HCT116 (cell line): Measurements from ENCODE around the gene ADGRB3. TPM values are rescaled to one million over a fixed set of nuclear protein-coding genes. Genes with fewer than 3 reads are reported as not detected.

Experiments
- ATAC-seq: fragments of 200-7000 bp; cut with Tn5 transposase; 2 replicates; pipeline ENCODE4 v1.9.1; 2020; ENCODE audit warnings: mild to moderate bottlenecking, moderate library complexity
- BruUV-seq: library from RNA; stranded (reverse); fragments of 400-500 nt; replicated peaks from 2 replicates; lab custom pipeline; 2021; lab: Mats Ljungman, UMichigan
- CTCF ChIA-PET: fragments of 300-600 bp; sonication (Branson Sonifier 250); formaldehyde crosslinking; loops from one replicate; lab custom pipeline; 2021; ENCODE audit warnings: antibody characterized with exemption; lab: Charles Lee
- POLR2A ChIA-PET: fragments of 300-600, 350-600 bp; sonication (Branson Sonifier 250); formaldehyde crosslinking; loops from one replicate; lab custom pipeline; 2021; ENCODE audit warnings: antibody characterized with exemption; lab: Charles Lee
- RAD21 ChIA-PET, 2 experiments: fragments of 300-600 bp; sonication (Branson Sonifier 250); formaldehyde crosslinking; loops; one replicate each; lab custom pipeline; 2023; ENCODE audit warnings: low total read pairs in 2 of 2; ENCODE audit not compliant: uncharacterized antibody in 2 of 2, unreplicated experiment in 2 of 2, low non-redundant PET in 1 of 2; lab: Charles Lee
- DNase-seq: peaks from one replicate; pipeline ENCODE4 v3.0.0-alpha.2; 2010; ENCODE audit warnings: low read depth, low spot score
- H2AFZ ChIP-seq: fragments of 200-600 bp; shearing (Covaris generic), sonication (generic); 2 replicates; pipeline ENCODE4 v1.6.1; 2017; ENCODE audit warnings: low read depth, mixed run types, mixed read lengths, antibody characterized with exemption, low read length; ENCODE audit not compliant: poor library complexity, severe bottlenecking
- H3K27ac ChIP-seq: 2 replicates; pipeline ENCODE4 v1.5.1; 2012; ENCODE audit warnings: low read depth, low read length
- H3K27me3 ChIP-seq: fragments of 200-600 bp; sonication (generic); 2 replicates; pipeline ENCODE4 v1.6.1; 2016; ENCODE audit warnings: mixed run types, low read length, mixed read lengths; ENCODE audit not compliant: insufficient read depth
- H3K36me3 ChIP-seq, 2 experiments: fragments of 200-500 bp in 1 of 2; fragments of 200-600 bp in 1 of 2; sonication (Bioruptor generic) in 1 of 2; sonication (generic) in 1 of 2; 2 replicates each; pipeline versions ENCODE4 v1.5.1 to v1.6.1; 2014 to 2016; ENCODE audit warnings: low read length in 2 of 2, inconsistent platforms in 1 of 2, mixed read lengths in 1 of 2, mixed run types in 1 of 2; ENCODE audit not compliant: insufficient read depth in 2 of 2, control insufficient read depth in 1 of 2
- H3K4me1 ChIP-seq, 2 experiments: fragments of 200-600 bp in 1 of 2; sonication (generic) in 1 of 2; 2 replicates each; pipeline versions ENCODE4 v1.5.1 to v1.6.1; 2012 to 2017; ENCODE audit warnings: low read length in 2 of 2, inconsistent platforms in 1 of 2, mild to moderate bottlenecking in 1 of 2, mixed read lengths in 1 of 2, mixed run types in 1 of 2, moderate library complexity in 1 of 2; ENCODE audit not compliant: insufficient read depth in 2 of 2, control insufficient read depth in 1 of 2
- H3K4me2 ChIP-seq: fragments of 200-600 bp; sonication (generic); 2 replicates; pipeline ENCODE4 v1.6.1; 2017; ENCODE audit warnings: mixed run types, low read length, mixed read lengths
- H3K4me3 ChIP-seq, 2 experiments: fragments of 200-600 bp in 1 of 2; sonication (generic) in 1 of 2; replicated peaks in 1 of 2; 2 replicates each; pipeline ENCODE4 v1.5.1; 2011 to 2016; ENCODE audit warnings: low read length in 2 of 2, control low read depth in 1 of 2, low read depth in 1 of 2, mild to moderate bottlenecking in 1 of 2, mixed read lengths in 1 of 2, mixed run types in 1 of 2
- H3K79me2 ChIP-seq: fragments of 200-600 bp; sonication (generic); 2 replicates; pipeline ENCODE4 v1.6.1; 2017; ENCODE audit warnings: mild to moderate bottlenecking, mixed run types, low read length, moderate library complexity, mixed read lengths; ENCODE audit not compliant: insufficient read depth
- H3K9ac ChIP-seq: fragments of 200-600 bp; sonication (generic); 2 replicates; pipeline ENCODE4 v1.6.1; 2016; ENCODE audit warnings: low read length, mixed read lengths
- H3K9me2 ChIP-seq: fragments of 200-600 bp; sonication (generic), shearing (Covaris generic); 2 replicates; pipeline ENCODE4 v1.6.1; 2017; ENCODE audit warnings: mixed run types, mild to moderate bottlenecking, moderate library complexity; ENCODE audit not compliant: insufficient read depth
- H3K9me3 ChIP-seq, 2 experiments: fragments of 200-500 bp in 1 of 2; fragments of 200-600 bp in 1 of 2; sonication (Bioruptor generic) in 1 of 2; sonication (generic) in 1 of 2; 2 replicates each; pipeline ENCODE4 v1.6.1; 2014 to 2017; ENCODE audit warnings: low read length in 2 of 2, mixed read lengths in 2 of 2, inconsistent platforms in 1 of 2, low read depth in 1 of 2, mild to moderate bottlenecking in 1 of 2, mixed run types in 1 of 2, moderate library complexity in 1 of 2; ENCODE audit not compliant: control insufficient read depth in 1 of 2, insufficient read depth in 1 of 2
- H4K20me1 ChIP-seq: fragments of 200-600 bp; sonication (generic), shearing (Covaris generic); 2 replicates; pipeline ENCODE4 v1.6.1; 2017; ENCODE audit warnings: mixed run types, mild to moderate bottlenecking, moderate library complexity; ENCODE audit not compliant: insufficient read depth
- ATF3 ChIP-seq: IDR thresholded peaks from 2 replicates; pipeline ENCODE4 v1.6.1; 2012
- CTCF ChIP-seq, 3 experiments: fragments of 200-600 bp in 1 of 3; sonication (generic) in 1 of 3; IDR thresholded peaks in 2 of 3; conservative IDR thresholded peaks in 1 of 3; 2 replicates each; pipeline ENCODE4 v1.5.1; 2012 to 2017; ENCODE audit warnings: low read depth in 2 of 3, low read length in 2 of 3, antibody characterized with exemption in 1 of 3, borderline replicate concordance in 1 of 3, control low read depth in 1 of 3, mild to moderate bottlenecking in 1 of 3, mixed read lengths in 1 of 3, mixed run types in 1 of 3, moderate library complexity in 1 of 3; ENCODE audit not compliant: insufficient read depth in 1 of 3
- EGR1 ChIP-seq: IDR thresholded peaks from 2 replicates; pipeline ENCODE4 v1.6.1; 2012; ENCODE audit warnings: low read depth
- EZH2phosphoT487 ChIP-seq: fragments of 200-600 bp; IDR thresholded peaks from 2 replicates; pipeline ENCODE4 v1.6.1; 2018; ENCODE audit warnings: antibody characterized with exemption, borderline replicate concordance
- JUND ChIP-seq: IDR thresholded peaks from 2 replicates; pipeline ENCODE4 v1.6.1; 2012
- POLR2AphosphoS5 ChIP-seq: IDR thresholded peaks from 2 replicates; pipeline ENCODE4 v1.6.1; 2011; ENCODE audit warnings: mild to moderate bottlenecking, low read depth, low read length, moderate library complexity
- SP1 ChIP-seq: IDR thresholded peaks from 2 replicates; pipeline ENCODE4 v1.6.1; 2012; ENCODE audit warnings: low read depth
- TCF7L2 ChIP-seq: IDR thresholded peaks from 2 replicates; pipeline ENCODE4 v1.7.0; 2011; ENCODE audit warnings: borderline replicate concordance, inconsistent platforms; ENCODE audit not compliant: insufficient read depth, insufficient read length; ENCODE audit errors: extremely low read depth
- YY1 ChIP-seq: IDR thresholded peaks from 2 replicates; pipeline ENCODE4 v1.6.1; 2011; ENCODE audit warnings: low read length, low read depth, moderate library complexity, mild to moderate bottlenecking; ENCODE audit not compliant: insufficient replicate concordance; ENCODE audit errors: extremely low read depth
- ZBTB33 ChIP-seq: IDR thresholded peaks from 2 replicates; pipeline ENCODE4 v1.6.1; 2011; ENCODE audit warnings: mild to moderate bottlenecking, low read length, moderate library complexity; ENCODE audit not compliant: insufficient replicate concordance; ENCODE audit errors: extremely low read depth
- ZFX ChIP-seq: fragments of 450-650 bp; IDR thresholded peaks from 2 replicates; pipeline ENCODE4 v1.6.1; 2017
- ZNF274 ChIP-seq: fragments of 200-500 bp; sonication (Bioruptor generic); IDR thresholded peaks from 2 replicates; pipeline ENCODE4 v1.6.1; 2014; ENCODE audit warnings: mild to moderate bottlenecking, low read depth, low read length, inconsistent platforms
- intact Hi-C: fragments of 100-400 bp; cut with micrococcal nuclease; formaldehyde crosslinking; loops from 2 replicates; pipeline ENCODE4 v1.10.0; 2022
- total RNA-seq: library from RNA; stranded (reverse); gene quantifications from one replicate; pipeline ENCODE4 v1.2.1, GENCODE V29; 2021; ENCODE audit not compliant: unreplicated experiment
- TF ChIP-seq, protein P1 (sequence below): IDR thresholded peaks from 2 replicates; pipeline ENCODE4 v1.6.1; 2012; ENCODE audit warnings: low read depth
- TF ChIP-seq, protein P2 (sequence below): IDR thresholded peaks from 2 replicates; pipeline ENCODE4 v1.6.1; 2012

The ADGRB3 gene
- total RNA-seq, 1 experiment from 2014 or later, result not detected

- TF ChIP-seq ZBTB33, result no peak
- TF ChIP-seq JUND, result no peak
- TF ChIP-seq, protein P1, sequence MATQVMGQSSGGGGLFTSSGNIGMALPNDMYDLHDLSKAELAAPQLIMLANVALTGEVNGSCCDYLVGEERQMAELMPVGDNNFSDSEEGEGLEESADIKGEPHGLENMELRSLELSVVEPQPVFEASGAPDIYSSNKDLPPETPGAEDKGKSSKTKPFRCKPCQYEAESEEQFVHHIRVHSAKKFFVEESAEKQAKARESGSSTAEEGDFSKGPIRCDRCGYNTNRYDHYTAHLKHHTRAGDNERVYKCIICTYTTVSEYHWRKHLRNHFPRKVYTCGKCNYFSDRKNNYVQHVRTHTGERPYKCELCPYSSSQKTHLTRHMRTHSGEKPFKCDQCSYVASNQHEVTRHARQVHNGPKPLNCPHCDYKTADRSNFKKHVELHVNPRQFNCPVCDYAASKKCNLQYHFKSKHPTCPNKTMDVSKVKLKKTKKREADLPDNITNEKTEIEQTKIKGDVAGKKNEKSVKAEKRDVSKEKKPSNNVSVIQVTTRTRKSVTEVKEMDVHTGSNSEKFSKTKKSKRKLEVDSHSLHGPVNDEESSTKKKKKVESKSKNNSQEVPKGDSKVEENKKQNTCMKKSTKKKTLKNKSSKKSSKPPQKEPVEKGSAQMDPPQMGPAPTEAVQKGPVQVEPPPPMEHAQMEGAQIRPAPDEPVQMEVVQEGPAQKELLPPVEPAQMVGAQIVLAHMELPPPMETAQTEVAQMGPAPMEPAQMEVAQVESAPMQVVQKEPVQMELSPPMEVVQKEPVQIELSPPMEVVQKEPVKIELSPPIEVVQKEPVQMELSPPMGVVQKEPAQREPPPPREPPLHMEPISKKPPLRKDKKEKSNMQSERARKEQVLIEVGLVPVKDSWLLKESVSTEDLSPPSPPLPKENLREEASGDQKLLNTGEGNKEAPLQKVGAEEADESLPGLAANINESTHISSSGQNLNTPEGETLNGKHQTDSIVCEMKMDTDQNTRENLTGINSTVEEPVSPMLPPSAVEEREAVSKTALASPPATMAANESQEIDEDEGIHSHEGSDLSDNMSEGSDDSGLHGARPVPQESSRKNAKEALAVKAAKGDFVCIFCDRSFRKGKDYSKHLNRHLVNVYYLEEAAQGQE, result no peak
- TF ChIP-seq EZH2phosphoT487, result no peak
- TF ChIP-seq YY1, result no peak
- no peak for TF ChIP-seq SP1
Measured at GRCh38 chr6:69398311-69398710, 763.2 kb downstream of the ADGRB3 start (continued).

DNA sequence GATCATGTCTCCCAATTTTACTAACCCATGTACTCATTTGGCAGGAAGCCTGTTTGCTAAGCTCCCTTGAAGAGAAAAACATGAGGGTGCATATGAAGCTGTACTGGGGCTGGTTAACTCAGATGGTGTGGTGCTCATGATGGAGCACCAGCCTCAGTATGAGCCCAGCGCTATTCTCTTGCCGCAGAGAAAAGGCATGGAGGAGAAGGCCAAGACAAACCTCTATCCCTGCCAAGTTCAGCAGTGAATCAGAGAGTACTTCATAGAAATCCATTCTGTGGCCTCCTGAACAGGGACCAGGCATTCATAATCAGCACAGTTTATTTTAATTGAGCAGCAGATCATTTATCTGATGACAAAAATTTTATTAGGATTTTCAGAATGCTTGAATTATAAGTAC is 763.6 kb downstream of the ADGRB3 start:
- no peaks in the 10 kb centered on the region for H4K20me1 ChIP-seq
- H3K4me2 ChIP-seq, result no peak overlapping the region
- no peaks in the 10 kb centered on the region for H3K4me1 ChIP-seq
- H3K4me3 ChIP-seq, result no peak overlapping the region
- H3K9me3 ChIP-seq, result peaks cover 6 to 7% of the 10 kb centered on the region in 2 experiments; a peak in 2 of 4 replicates
- no peaks in the 10 kb centered on the region for H3K9me2 ChIP-seq
- DNase-seq, result no peak
- intact Hi-C loops, result no loop called here
- H3K9ac ChIP-seq, result no peak overlapping the region
- H2AFZ ChIP-seq, result no peak overlapping the region
- no TSS peak for BruUV-seq
- H3K27me3 ChIP-seq, result no peaks in the 10 kb centered on the region
- H3K36me3 ChIP-seq, result no peaks in the 10 kb centered on the region
- ChIA-PET RAD21 (no interaction called here), POLR2A (no interaction called here), CTCF (no interaction called here)
- H3K27ac ChIP-seq, result no peak overlapping the region
- no peak for ATAC-seq
- no peaks in the 10 kb centered on the region for H3K79me2 ChIP-seq
- TF ChIP-seq ZBTB33 (no peak), POLR2AphosphoS5 (no peak), EGR1 (no peak), ZFX (no peak), TCF7L2 (no peak), ZNF274 (no peak), ATF3 (no peak), CTCF (IDR thresholded peaks at IDR 0.05 in 2 of 3, conservative IDR thresholded peaks at IDR 0.05 in 1 of 3; ENCODE audit: borderline replicate concordance in 1 of 3, insufficient read depth in 1 of 3, low read depth in 2 of 3, low read length in 2 of 3) (no peak)
- TF ChIP-seq, protein P2, sequence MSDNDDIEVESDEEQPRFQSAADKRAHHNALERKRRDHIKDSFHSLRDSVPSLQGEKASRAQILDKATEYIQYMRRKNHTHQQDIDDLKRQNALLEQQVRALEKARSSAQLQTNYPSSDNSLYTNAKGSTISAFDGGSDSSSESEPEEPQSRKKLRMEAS, result no peak
